ENCODE data around the gene PPM1F.
A peak's percentile ranks its signal among the peaks of the same experiment; 100 is the strongest.

The PPM1F gene

GRCh38 chr22:21952586-21953571, at the start of gene PPM1F:
Gene PPM1F, minus strand, starts transcription at chr22:21952848. Its CDS starts 6,800 bp downstream, at chr22:21946048.
- DNase-seq = peak; percentile 31

- DNase-seq = no peak
These were observed 49.2 kb upstream of the PPM1F start for GRCh38 chr22:22001664-22002525.

- no peak for DNase-seq
These were observed 46.1 kb upstream of the PPM1F start for GRCh38 chr22:21998595-21999247.

- no peak for DNase-seq
These were observed 43.6 kb upstream of the PPM1F start for GRCh38 chr22:21996175-21996720.

GRCh38 chr22:21995660-21996059, 43.0 kb upstream of the PPM1F start:
- DNase-seq = no peak

- DNase-seq = no peak
These were observed 42.3 kb upstream of the PPM1F start for GRCh38 chr22:21994881-21995444.

GRCh38 chr22:21992593-21993237, 40.1 kb upstream of the PPM1F start:
- DNase-seq = no peak

- DNase-seq = no peak
These were observed 39.1 kb upstream of the PPM1F start for GRCh38 chr22:21991774-21992173.

- no peak for DNase-seq
These were observed 38.6 kb upstream of the PPM1F start for GRCh38 chr22:21991304-21991596.

GRCh38 chr22:21990445-21991303, 38.0 kb upstream of the PPM1F start:
- DNase-seq = no peak

- DNase-seq = no peak
These were observed 36.4 kb upstream of the PPM1F start for GRCh38 chr22:21989049-21989448.

- no peak for DNase-seq
These were observed 32.6 kb upstream of the PPM1F start for GRCh38 chr22:21985214-21985613.

GRCh38 chr22:21984793-21985192, 32.1 kb upstream of the PPM1F start:
- no peak for DNase-seq

GRCh38 chr22:21982338-21982965, 29.8 kb upstream of the PPM1F start, which contains the start of gene TOP3B:
Gene TOP3B, minus strand, starts transcription at chr22:21982787. Its CDS starts 7,078 bp downstream, at chr22:21975709.
- DNase-seq = peak; percentile 18

- DNase-seq = no peak
These were observed 29.2 kb upstream of the PPM1F start for GRCh38 chr22:21981874-21982273.

- no peak for DNase-seq
These were observed 27.9 kb upstream of the PPM1F start for GRCh38 chr22:21980547-21980946.

GRCh38 chr22:21978564-21979386, 26.1 kb upstream of the PPM1F start:
- no peak for DNase-seq

GRCh38 chr22:21977814-21978213, 25.2 kb upstream of the PPM1F start:
- no peak for DNase-seq

- no peak for DNase-seq
These were observed 23.3 kb upstream of the PPM1F start for GRCh38 chr22:21975854-21976345.

Data from NCI-H510A (cell line).